ENCODE results near the gene CLTCL1. TPM values are rescaled to one million over a fixed set of nuclear protein-coding genes. Genes with fewer than 3 reads are reported as not detected.

The CLTCL1 gene
- total RNA-seq, 2 experiments from 2014 or later = 0.29 to 0.52 TPM

GRCh38 chr22:19187716-19188563, 103.6 kb downstream of the CLTCL1 start:
- Mint-ChIP-seq H3K36me3 (no peaks in the 10 kb centered on the region), H3K4me3 (no peak overlapping the region), H3K9me3 (no peaks in the 10 kb centered on the region), H3K27me3 (no peaks in the 10 kb centered on the region), H3K4me1 (no peaks in the 10 kb centered on the region), H3K27ac (no peak overlapping the region)
- DNase-seq = no peak

GRCh38 chr22:19184276-19184997, 107.1 kb downstream of the CLTCL1 start:
- H3K36me3 Mint-ChIP-seq = no peaks in the 10 kb centered on the region
- H3K9me3 Mint-ChIP-seq = no peaks in the 10 kb centered on the region
- no peak overlapping the region for H3K4me3 Mint-ChIP-seq
- peaks cover 17% of the 10 kb centered on the region for H3K4me1 Mint-ChIP-seq
- H3K27ac Mint-ChIP-seq = no peak overlapping the region
- H3K27me3 Mint-ChIP-seq = no peaks in the 10 kb centered on the region
- no peak for DNase-seq

GRCh38 chr22:19183216-19183615, 108.3 kb downstream of the CLTCL1 start:
- no peak overlapping the region for H3K27ac Mint-ChIP-seq

GRCh38 chr22:19182472-19183157, 108.9 kb downstream of the CLTCL1 start:
- Mint-ChIP-seq H3K9me3 (no peaks in the 10 kb centered on the region), H3K36me3 (no peaks in the 10 kb centered on the region), H3K27me3 (no peaks in the 10 kb centered on the region), H3K27ac (no peak overlapping the region), H3K4me3 (no peak overlapping the region), H3K4me1 (peaks cover 20% of the 10 kb centered on the region)
- DNase-seq = no peak

More at GRCh38 chr22:19183216-19183615, 108.3 kb downstream of the CLTCL1 start:
- Mint-ChIP-seq H3K27me3 (no peaks in the 10 kb centered on the region), H3K4me1 (peaks cover 20% of the 10 kb centered on the region), H3K36me3 (no peaks in the 10 kb centered on the region), H3K9me3 (no peaks in the 10 kb centered on the region), H3K4me3 (no peak overlapping the region)
- no peak for DNase-seq

GRCh38 chr22:19181786-19182471, 109.6 kb downstream of the CLTCL1 start:
- Mint-ChIP-seq H3K36me3 (no peaks in the 10 kb centered on the region), H3K4me3 (peak overlapping the region; percentile 58), H3K27ac (peak overlapping the region; percentile 80), H3K9me3 (no peaks in the 10 kb centered on the region), H3K4me1 (peaks cover 21% of the 10 kb centered on the region), H3K27me3 (no peaks in the 10 kb centered on the region)
- DNase-seq = peak; percentile 36

- no peaks in the 10 kb centered on the region for H3K36me3 Mint-ChIP-seq
These were observed 110.6 kb downstream of the CLTCL1 start for GRCh38 chr22:19180740-19181410.

GRCh38 chr22:19180234-19180633, 111.3 kb downstream of the CLTCL1 start:
- Mint-ChIP-seq H3K27ac (no peak overlapping the region), H3K36me3 (peaks cover 1% of the 10 kb centered on the region), H3K4me3 (no peak overlapping the region), H3K27me3 (no peaks in the 10 kb centered on the region), H3K4me1 (peaks cover 21% of the 10 kb centered on the region), H3K9me3 (no peaks in the 10 kb centered on the region)
- DNase-seq = no peak

More at GRCh38 chr22:19180740-19181410, 110.6 kb downstream of the CLTCL1 start:
- Mint-ChIP-seq H3K4me1 (peaks cover 21% of the 10 kb centered on the region), H3K27me3 (no peaks in the 10 kb centered on the region), H3K9me3 (no peaks in the 10 kb centered on the region), H3K4me3 (no peak overlapping the region), H3K27ac (no peak overlapping the region)
- no peak for DNase-seq

- Mint-ChIP-seq H3K27ac (peak overlapping the region; percentile 43), H3K36me3 (peaks cover 1% of the 10 kb centered on the region), H3K9me3 (no peaks in the 10 kb centered on the region), H3K4me1 (peaks cover 21% of the 10 kb centered on the region), H3K27me3 (no peaks in the 10 kb centered on the region), H3K4me3 (peak overlapping the region; percentile 73)
- peak; percentile 57 for DNase-seq
These were observed 111.9 kb downstream of the CLTCL1 start for GRCh38 chr22:19179497-19180048.

GRCh38 chr22:19178657-19179496, 112.6 kb downstream of the CLTCL1 start, which contains the start of gene SLC25A1:
Gene SLC25A1 (minus strand): TSS chr22:19178736. CDS start chr22:19178673, 63 bp downstream.
- H3K36me3 Mint-ChIP-seq = peaks cover 1% of the 10 kb centered on the region
- H3K27ac Mint-ChIP-seq = peak within 1 kb of the TSS; percentile 43
- H3K4me3 Mint-ChIP-seq = peak within 1 kb of the TSS; percentile 73
- no peaks in the 10 kb centered on the region for H3K9me3 Mint-ChIP-seq
- peak; percentile 91 for DNase-seq
- peaks cover 21% of the 10 kb centered on the region for H3K4me1 Mint-ChIP-seq
- H3K27me3 Mint-ChIP-seq = no peaks in the 10 kb centered on the region

GRCh38 chr22:19178065-19178656, 113.4 kb downstream of the CLTCL1 start:
- Mint-ChIP-seq H3K27ac (no peak overlapping the region), H3K9me3 (no peaks in the 10 kb centered on the region), H3K4me1 (peaks cover 28% of the 10 kb centered on the region), H3K4me3 (peak overlapping the region; percentile 71), H3K36me3 (peaks cover 6% of the 10 kb centered on the region), H3K27me3 (no peaks in the 10 kb centered on the region)
- peak; percentile 72 for DNase-seq

GRCh38 chr22:19177164-19178064, 114.1 kb downstream of the CLTCL1 start:
- no peak for DNase-seq
- Mint-ChIP-seq H3K27ac (no peak overlapping the region), H3K4me3 (peak overlapping the region; percentile 73), H3K9me3 (no peaks in the 10 kb centered on the region), H3K4me1 (peaks cover 32% of the 10 kb centered on the region), H3K27me3 (no peaks in the 10 kb centered on the region), H3K36me3 (peaks cover 12% of the 10 kb centered on the region)

GRCh38 chr22:19176732-19177131, 114.8 kb downstream of the CLTCL1 start:
- DNase-seq = no peak
- Mint-ChIP-seq H3K27ac (no peak overlapping the region), H3K4me3 (peak overlapping the region; percentile 65), H3K4me1 (peaks cover 27% of the 10 kb centered on the region), H3K36me3 (peaks cover 17% of the 10 kb centered on the region), H3K9me3 (no peaks in the 10 kb centered on the region), H3K27me3 (no peaks in the 10 kb centered on the region)
